ENCODE measurements around the gene LRRC46. TPM values are rescaled to one million over a fixed set of nuclear protein-coding genes. Genes with fewer than 3 reads are reported as not detected.
A peak's percentile ranks its signal among the peaks of the same experiment; 100 is the strongest.

LRRC46 gene
- total RNA-seq, 1 donor: not detected

DNA sequence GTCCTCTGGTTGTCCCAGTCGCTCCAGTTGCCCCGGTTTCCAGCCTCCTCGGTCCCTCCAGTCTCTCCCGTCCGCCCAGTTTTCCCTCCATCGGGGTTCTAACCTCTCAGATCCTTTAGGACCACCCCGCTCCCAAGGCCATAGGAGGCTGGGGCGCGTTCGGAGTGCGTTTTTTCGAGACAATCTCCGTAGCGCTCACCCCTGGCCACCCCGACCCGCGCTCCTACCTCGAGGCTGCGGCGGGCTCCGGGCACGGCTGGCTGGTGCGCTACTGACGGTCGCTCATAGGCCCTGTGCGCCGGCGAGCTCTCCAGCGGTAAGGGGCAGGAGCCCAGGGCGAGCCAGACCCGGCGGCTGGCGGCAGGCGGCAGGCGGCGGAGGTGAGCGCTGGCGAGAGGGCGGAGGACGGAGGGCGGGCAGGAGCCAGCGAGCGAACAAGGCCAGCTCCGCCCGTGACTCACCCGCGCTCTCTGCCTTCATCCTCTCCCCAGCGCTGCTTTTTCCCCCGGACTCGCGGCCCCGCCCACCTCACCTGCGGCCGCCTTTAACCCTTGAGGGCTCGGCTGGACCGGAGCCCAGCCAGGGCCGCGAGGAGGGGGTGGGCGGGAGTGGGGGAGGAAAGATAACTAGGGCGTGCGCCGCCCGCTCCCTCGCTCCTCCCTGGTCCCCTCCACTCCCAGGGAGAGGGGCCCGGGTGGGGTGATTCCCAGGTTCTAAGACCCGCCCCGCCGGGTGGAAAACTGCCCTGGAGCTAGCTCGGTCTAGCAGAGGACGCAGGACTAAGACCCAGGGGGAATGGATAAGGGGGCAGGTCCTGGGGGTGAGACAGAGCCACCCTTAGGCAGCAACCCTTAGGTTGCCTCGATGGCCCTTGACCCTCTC is 19.5 kb downstream of the LRRC46 start, which contains the start of gene SP6:
Gene SP6 (minus strand): TSS at position 472 of the 882 bp plus-strand sequence. CDS start 2,734 bp downstream, outside the sequence.
- TF ChIP-seq, protein P1, sequence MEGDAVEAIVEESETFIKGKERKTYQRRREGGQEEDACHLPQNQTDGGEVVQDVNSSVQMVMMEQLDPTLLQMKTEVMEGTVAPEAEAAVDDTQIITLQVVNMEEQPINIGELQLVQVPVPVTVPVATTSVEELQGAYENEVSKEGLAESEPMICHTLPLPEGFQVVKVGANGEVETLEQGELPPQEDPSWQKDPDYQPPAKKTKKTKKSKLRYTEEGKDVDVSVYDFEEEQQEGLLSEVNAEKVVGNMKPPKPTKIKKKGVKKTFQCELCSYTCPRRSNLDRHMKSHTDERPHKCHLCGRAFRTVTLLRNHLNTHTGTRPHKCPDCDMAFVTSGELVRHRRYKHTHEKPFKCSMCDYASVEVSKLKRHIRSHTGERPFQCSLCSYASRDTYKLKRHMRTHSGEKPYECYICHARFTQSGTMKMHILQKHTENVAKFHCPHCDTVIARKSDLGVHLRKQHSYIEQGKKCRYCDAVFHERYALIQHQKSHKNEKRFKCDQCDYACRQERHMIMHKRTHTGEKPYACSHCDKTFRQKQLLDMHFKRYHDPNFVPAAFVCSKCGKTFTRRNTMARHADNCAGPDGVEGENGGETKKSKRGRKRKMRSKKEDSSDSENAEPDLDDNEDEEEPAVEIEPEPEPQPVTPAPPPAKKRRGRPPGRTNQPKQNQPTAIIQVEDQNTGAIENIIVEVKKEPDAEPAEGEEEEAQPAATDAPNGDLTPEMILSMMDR (IDR thresholded peaks at IDR 0.05; ENCODE audit: insufficient read depth, low read length): no peak
- DNase-seq (ENCODE audit: low read depth): peak; percentile 36
- H3K4me3 ChIP-seq (ENCODE audit: low read depth, low read length): no peak within 1 kb of the TSS

DNA sequence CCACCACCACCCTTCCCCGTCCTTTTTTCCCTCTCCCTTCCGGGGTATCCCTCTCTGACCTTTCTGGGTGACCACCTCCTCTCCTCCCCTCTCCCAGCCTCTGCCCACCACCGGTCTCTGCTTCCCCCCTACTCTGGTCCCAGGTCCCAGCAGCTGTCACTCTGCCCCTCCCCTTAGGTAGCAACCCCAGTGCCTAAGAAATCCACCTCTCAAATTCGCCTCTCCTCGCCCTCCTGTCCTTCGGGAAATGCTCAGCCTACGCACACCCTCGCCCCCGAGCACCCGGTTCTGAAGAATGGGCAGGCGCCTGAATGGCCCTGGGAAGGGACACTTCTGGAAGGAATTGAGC is 20.3 kb downstream of the LRRC46 start:
- TF ChIP-seq, protein P1 (IDR thresholded peaks at IDR 0.05; ENCODE audit: insufficient read depth, low read length): no peak
- no peak for DNase-seq (ENCODE audit: low read depth)
- no peak overlapping the region for H3K4me3 ChIP-seq (ENCODE audit: low read depth, low read length)

DNA sequence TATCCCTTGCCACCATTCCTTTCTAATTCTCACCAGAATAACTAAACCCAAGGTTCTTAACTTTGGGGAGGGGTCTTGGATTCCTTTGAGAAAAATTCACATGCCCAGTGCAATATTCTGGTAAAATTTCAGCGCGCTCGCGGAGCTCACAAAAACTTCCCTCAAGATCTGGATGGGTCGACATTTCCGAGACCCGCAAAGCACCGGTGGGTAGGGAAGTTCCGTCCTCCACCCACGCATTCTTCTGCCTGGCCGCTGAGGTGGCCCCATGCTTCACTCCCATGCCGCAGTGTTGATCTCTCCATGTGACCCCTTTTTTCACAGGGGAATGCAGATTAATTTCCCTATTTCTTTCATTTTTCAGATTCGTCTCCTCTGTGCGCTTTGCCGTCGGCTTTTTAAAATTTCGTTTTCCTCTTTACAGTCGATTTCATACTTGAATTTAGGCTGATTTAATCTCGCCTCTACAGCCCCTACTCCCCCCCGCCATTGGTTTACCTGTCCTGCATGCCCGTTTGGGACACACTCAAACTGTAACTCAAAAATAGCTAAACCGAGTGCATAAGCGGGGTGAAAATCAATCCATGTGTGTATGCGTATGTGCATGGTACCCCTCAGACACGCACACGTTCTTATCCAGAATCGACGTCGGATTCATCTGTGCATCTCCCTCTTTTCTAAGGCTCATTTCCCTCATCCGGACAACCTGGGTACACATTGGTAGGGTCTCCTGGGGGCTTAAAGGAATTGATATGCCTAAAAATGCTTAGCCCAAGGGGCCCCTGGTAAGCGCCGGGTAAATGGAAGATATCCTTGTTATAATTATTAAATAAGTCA is 20.9 kb downstream of the LRRC46 start:
- H3K4me3 ChIP-seq (ENCODE audit: low read depth, low read length): no peak overlapping the region
- DNase-seq (ENCODE audit: low read depth): peak; percentile 24
- TF ChIP-seq, protein P1 (IDR thresholded peaks at IDR 0.05; ENCODE audit: insufficient read depth, low read length): no peak

DNA sequence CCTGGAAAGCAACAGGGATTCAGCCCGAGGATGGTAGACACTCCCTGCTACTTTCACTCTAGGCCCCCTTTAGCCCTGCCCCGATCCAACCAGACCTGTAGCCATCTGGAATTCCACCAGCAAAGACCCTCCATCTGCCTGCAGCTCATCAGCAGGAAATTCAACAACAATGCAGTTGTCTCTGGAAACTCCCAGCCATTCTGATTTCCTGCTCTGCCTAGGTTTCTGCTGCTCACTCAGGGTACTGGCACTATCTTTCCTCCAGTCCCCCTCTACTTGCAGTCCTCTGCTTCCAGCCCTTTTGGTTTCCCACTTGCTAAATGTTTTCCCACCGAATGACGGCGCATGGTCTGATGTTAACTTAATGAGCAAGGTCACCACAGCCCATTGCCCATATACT is 22.1 kb downstream of the LRRC46 start:
- TF ChIP-seq, protein P1 (IDR thresholded peaks at IDR 0.05; ENCODE audit: insufficient read depth, low read length): no peak
- DNase-seq (ENCODE audit: low read depth): no peak
- H3K4me3 ChIP-seq (ENCODE audit: low read depth, low read length): no peak overlapping the region

DNA sequence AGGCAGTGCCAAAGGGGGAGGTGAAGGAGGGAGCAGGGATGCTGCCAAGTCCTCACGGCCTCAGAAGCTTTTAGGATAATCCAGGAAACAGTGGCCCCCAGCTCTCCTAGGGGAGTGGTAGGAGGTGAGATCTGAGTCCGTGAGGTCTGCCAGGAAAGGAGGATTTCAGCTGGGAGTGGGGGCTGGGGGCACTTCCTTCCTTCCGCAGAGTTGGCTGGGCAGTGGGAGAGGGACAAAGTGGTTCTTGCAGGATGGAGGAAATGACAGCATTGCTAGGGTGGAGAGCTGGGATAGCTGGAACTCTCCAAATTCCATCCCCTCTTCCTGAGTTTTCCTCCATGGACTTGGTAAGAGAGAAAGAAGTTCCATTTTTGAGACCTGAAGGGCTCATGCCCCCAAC is 24.3 kb downstream of the LRRC46 start:
- TF ChIP-seq, protein P1 (IDR thresholded peaks at IDR 0.05; ENCODE audit: insufficient read depth, low read length): no peak
- DNase-seq (ENCODE audit: low read depth): no peak
- no peak overlapping the region for H3K4me3 ChIP-seq (ENCODE audit: low read depth, low read length)

DNA sequence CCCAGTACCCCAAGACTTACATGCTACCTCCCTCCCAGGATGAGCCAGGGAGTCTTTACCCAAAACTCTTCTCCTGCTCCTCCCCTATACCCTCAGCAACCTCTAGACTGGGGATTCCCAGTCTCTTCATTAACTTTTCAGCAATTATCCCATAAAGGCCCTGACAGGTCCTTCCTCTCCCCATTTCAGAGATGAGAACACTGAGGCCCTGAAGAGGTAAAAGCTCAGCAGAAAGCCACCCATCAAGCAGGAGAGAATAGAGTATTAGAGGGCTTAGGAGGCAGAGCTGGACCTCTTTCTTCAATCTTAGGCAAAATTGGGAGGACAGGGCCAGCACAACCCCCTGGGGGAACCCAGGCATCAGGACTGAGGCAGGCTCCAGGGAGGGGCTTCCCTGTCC is 25.4 kb downstream of the LRRC46 start:
- TF ChIP-seq, protein P1 (IDR thresholded peaks at IDR 0.05; ENCODE audit: insufficient read depth, low read length): no peak
- no peak for DNase-seq (ENCODE audit: low read depth)

More for the DNA sequence above, 25.4 kb downstream of the LRRC46 start:
- no peak overlapping the region for H3K4me3 ChIP-seq (ENCODE audit: low read depth, low read length)

All from fibroblast of the aortic adventitia (primary cell).